ENCODE results near the gene TBC1D21.

DNA sequence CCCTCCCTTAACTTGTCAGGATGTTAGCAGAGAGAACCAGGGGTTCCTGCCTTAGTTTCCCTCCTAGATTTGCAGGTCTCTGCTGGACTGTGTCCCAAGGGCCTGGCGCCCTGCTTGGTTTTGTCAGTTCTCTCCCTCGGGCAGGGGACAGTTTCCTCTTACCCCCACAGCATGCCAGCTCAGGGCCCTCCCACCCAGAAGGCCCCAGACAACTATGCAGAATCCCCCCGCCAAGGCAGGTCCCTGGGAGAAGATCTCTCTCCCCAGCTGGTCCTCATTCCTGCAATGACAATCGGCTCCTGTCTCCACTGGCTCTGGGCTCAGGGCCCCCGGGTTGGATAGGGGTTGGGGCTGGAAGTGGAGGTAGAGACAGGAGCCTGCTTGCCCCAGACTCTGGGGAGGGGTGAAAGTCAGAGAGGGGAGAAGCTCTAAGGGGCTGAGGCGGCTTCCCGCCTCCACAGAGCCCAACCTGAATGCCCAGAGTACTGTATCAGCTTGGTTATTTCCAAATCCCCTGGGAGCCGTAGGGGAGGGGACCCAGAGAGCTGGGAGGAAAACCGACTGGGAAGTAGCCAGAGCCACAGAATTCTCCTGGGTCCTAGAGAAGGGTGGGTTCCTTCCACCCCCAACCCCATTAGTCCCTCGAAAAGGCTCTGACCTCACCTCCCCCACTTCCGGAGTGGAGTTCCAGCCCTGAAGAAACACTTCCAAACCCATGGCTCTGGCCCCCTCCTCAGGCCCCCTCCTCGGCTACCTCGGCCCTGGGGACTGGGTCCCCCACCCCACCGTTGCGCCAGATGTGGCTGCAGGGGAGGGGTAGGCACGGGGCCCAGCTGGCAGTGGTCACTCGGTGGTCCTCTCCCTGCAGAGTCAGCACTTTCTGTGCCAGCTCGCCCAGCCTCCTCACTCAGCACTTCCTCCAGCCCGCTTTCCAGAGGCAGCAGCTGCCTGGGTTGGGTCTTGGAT is 49.1 kb downstream of the TBC1D21 start:
- no peak for TF ChIP-seq POLR2A (IDR thresholded peaks at IDR 0.05; ENCODE audit: low read length)
- TF ChIP-seq GATA1 (IDR thresholded peaks at IDR 0.05; ENCODE audit: low read depth, low read length) = no peak

Data from erythroblast (primary cell).